ENCODE results near the gene SLC37A1.

SLC37A1 gene

GRCh38 chr21:42486072-42486471 lies 27.6 kb upstream of the SLC37A1 start:
- TF ChIP-seq, protein P1, sequence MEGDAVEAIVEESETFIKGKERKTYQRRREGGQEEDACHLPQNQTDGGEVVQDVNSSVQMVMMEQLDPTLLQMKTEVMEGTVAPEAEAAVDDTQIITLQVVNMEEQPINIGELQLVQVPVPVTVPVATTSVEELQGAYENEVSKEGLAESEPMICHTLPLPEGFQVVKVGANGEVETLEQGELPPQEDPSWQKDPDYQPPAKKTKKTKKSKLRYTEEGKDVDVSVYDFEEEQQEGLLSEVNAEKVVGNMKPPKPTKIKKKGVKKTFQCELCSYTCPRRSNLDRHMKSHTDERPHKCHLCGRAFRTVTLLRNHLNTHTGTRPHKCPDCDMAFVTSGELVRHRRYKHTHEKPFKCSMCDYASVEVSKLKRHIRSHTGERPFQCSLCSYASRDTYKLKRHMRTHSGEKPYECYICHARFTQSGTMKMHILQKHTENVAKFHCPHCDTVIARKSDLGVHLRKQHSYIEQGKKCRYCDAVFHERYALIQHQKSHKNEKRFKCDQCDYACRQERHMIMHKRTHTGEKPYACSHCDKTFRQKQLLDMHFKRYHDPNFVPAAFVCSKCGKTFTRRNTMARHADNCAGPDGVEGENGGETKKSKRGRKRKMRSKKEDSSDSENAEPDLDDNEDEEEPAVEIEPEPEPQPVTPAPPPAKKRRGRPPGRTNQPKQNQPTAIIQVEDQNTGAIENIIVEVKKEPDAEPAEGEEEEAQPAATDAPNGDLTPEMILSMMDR (IDR thresholded peaks at IDR 0.05; ENCODE audit: unreplicated experiment in 3 of 3) = no peak
- no peak overlapping the region for H3K4me3 Mint-ChIP-seq
- H3K27me3 Mint-ChIP-seq (ENCODE audit: low read depth) = peaks cover 23% of the 10 kb centered on the region
- H3K27ac Mint-ChIP-seq = no peak overlapping the region
- H3K9me3 Mint-ChIP-seq = no peaks in the 10 kb centered on the region
- no peaks in the 10 kb centered on the region for H3K36me3 Mint-ChIP-seq (ENCODE audit: low read depth)
- no peaks in the 10 kb centered on the region for H3K4me1 Mint-ChIP-seq

- H3K27me3 Mint-ChIP-seq (ENCODE audit: low read depth) = peaks cover 22% of the 10 kb centered on the region
- no peaks in the 10 kb centered on the region for H3K36me3 Mint-ChIP-seq (ENCODE audit: low read depth)
- no peaks in the 10 kb centered on the region for H3K4me1 Mint-ChIP-seq
- H3K4me3 Mint-ChIP-seq = no peak overlapping the region
- H3K27ac Mint-ChIP-seq = no peak overlapping the region
- no peaks in the 10 kb centered on the region for H3K9me3 Mint-ChIP-seq
- TF ChIP-seq, protein P1 (IDR thresholded peaks at IDR 0.05; ENCODE audit: unreplicated experiment in 3 of 3) = no peak
Observed at GRCh38 chr21:42486531-42486930, 27.1 kb upstream of the SLC37A1 start.

DNA sequence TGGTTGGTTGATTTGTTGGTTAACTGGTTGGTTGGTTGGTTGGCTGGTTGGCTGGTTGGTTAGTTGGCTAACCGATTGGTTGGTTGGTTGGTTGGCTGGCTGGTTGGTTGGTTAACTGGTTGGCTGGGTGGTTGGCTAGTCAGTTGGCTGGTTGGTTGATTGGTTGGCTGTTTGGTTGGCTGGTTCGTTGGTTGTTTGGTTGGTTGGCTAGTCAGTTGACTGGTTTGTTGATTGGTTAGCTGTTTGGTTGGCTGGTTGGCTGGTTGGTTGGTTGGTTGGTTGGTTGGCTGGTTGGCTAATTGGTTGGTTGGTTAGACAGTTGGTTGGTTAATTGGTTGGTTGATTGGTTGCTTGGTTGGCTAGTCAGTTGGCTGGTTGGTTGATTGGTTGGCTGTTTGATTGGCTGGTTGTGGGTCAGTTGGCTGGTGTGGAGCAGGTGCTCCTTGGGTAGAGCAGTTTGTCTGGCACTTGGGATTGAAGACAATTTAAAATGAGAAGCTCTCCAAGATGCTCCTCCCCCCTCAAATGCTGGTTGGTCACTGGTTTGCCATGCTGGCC lies 24.6 kb upstream of the SLC37A1 start:
- Mint-ChIP-seq H3K4me1 (peaks cover 4% of the 10 kb centered on the region), H3K4me3 (no peak overlapping the region), H3K27ac (no peak overlapping the region), H3K9me3 (no peaks in the 10 kb centered on the region), H3K36me3 (ENCODE audit: low read depth) (no peaks in the 10 kb centered on the region), H3K27me3 (ENCODE audit: low read depth) (peaks cover 31% of the 10 kb centered on the region)
- TF ChIP-seq, protein P1 (IDR thresholded peaks at IDR 0.05; ENCODE audit: unreplicated experiment in 3 of 3) = no peak

DNA sequence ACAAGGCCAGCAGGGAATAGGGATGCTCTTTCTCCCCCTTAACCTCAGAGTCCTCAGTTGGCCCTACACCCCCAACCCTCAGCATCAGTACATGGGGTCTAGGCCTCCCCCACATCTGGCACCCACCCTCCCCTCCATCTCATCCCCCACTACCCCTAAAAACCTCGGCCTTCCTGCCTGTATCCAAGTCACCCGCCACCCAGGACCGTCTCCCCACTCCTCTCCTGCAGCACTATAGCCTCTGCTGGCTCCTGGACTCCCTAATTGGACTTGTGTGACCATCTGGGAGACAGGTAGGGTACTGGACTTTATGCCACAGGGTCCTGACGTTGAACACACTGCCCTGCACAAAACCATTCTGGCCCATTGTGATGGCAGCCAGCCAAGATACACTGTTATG lies 23.7 kb upstream of the SLC37A1 start:
- TF ChIP-seq, protein P1 (IDR thresholded peaks at IDR 0.05; ENCODE audit: unreplicated experiment in 3 of 3) = no peak
- Mint-ChIP-seq H3K4me3 (no peak overlapping the region), H3K27me3 (ENCODE audit: low read depth) (peaks cover 31% of the 10 kb centered on the region), H3K36me3 (ENCODE audit: low read depth) (no peaks in the 10 kb centered on the region), H3K9me3 (no peaks in the 10 kb centered on the region), H3K4me1 (peaks cover 4% of the 10 kb centered on the region), H3K27ac (no peak overlapping the region)

GRCh38 chr21:42490720-42491119 lies 22.9 kb upstream of the SLC37A1 start:
- Mint-ChIP-seq H3K27me3 (ENCODE audit: low read depth) (peaks cover 30% of the 10 kb centered on the region), H3K27ac (no peak overlapping the region), H3K9me3 (no peaks in the 10 kb centered on the region), H3K4me3 (no peak overlapping the region), H3K36me3 (ENCODE audit: low read depth) (no peaks in the 10 kb centered on the region), H3K4me1 (peaks cover 4% of the 10 kb centered on the region)
- TF ChIP-seq, protein P1 (IDR thresholded peaks at IDR 0.05; ENCODE audit: unreplicated experiment in 3 of 3) = no peak

DNA sequence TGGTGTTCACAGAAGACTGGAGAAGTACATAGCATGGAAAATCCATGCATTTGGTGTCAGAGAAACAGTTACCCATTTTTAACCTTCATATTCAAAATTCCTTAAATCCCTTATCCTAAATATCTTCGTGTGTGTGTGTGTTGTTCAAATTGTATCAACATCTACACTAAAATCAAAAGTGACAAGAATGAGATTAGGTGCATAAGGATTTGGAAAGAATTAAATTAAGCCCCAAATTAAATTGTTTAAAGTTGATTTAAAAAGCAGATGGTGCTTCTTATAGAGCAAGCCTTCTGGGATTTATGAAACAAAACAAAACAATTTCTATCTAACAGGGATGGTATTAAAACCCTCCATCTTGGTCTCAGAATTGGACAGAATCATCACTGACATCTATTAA lies 22.3 kb upstream of the SLC37A1 start:
- no peak overlapping the region for H3K4me3 Mint-ChIP-seq
- peaks cover 32% of the 10 kb centered on the region for H3K27me3 Mint-ChIP-seq (ENCODE audit: low read depth)
- no peaks in the 10 kb centered on the region for H3K36me3 Mint-ChIP-seq (ENCODE audit: low read depth)
- peaks cover 4% of the 10 kb centered on the region for H3K4me1 Mint-ChIP-seq
- H3K27ac Mint-ChIP-seq = no peak overlapping the region
- H3K9me3 Mint-ChIP-seq = no peaks in the 10 kb centered on the region
- TF ChIP-seq, protein P1 (IDR thresholded peaks at IDR 0.05; ENCODE audit: unreplicated experiment in 3 of 3) = no peak
